Tibial artery (tissue), 4 donors: Measurements from ENCODE around the gene VSNL1.

Experiments used
- DNase-seq, 2 donors: peaks; one replicate each; pipeline ENCODE4 v3.0.0-alpha.2; 2019
- H3K27ac ChIP-seq, 2 donors: fragments of 200-600 bp; sonication (generic) in 1 of 2; 1 replicate in 1 of 2; 2 replicates in 1 of 2; pipeline ENCODE4 v1.5.1; 2018 to 2019; ENCODE audit warnings: mild to moderate bottlenecking in 1 of 2
- H3K27me3 ChIP-seq, 2 donors: fragments of 200-600 bp; sonication (generic) in 1 of 2; one replicate each; pipeline versions ENCODE4 v1.5.1 to v1.6.0; 2016 to 2019
- H3K36me3 ChIP-seq, 3 donors: fragments of 200-600 bp; sonication (generic) in 2 of 3; one replicate each; pipeline ENCODE4 v1.5.1; 2016 to 2019; ENCODE audit warnings: mild to moderate bottlenecking in 2 of 3
- H3K4me1 ChIP-seq, 4 donors: fragments of 200-600 bp; sonication (generic) in 2 of 4; 1 replicate in 3 of 4; 2 replicates in 1 of 4; pipeline ENCODE4 v1.5.1; 2016 to 2019
- H3K4me3 ChIP-seq, 2 donors: fragments of 200-600 bp; sonication (generic) in 1 of 2; 1 replicate in 1 of 2; 2 replicates in 1 of 2; pipeline ENCODE4 v1.5.1; 2018 to 2019; ENCODE audit warnings: mild to moderate bottlenecking in 2 of 2
- H3K9me3 ChIP-seq, 3 donors: fragments of 200-600 bp; sonication (generic) in 1 of 3; one replicate each; pipeline ENCODE4 v1.5.1; 2016 to 2019
- CTCF ChIP-seq, 2 experiments: fragments of 200-600 bp in 1 of 2; fragments of 450-650 bp in 1 of 2; IDR thresholded peaks; one replicate each; pipeline ENCODE4 v1.5.1; 2017 to 2019; ENCODE audit warnings: antibody characterized with exemption in 2 of 2, mild to moderate bottlenecking in 1 of 2, moderate library complexity in 1 of 2
- intact Hi-C: fragments of 100-400 bp; cut with DNase I; formaldehyde crosslinking; loops from one replicate; pipeline ENCODE4 v1.15.0; 2023; ENCODE audit warnings: low total_unique reads

Gene VSNL1

DNA sequence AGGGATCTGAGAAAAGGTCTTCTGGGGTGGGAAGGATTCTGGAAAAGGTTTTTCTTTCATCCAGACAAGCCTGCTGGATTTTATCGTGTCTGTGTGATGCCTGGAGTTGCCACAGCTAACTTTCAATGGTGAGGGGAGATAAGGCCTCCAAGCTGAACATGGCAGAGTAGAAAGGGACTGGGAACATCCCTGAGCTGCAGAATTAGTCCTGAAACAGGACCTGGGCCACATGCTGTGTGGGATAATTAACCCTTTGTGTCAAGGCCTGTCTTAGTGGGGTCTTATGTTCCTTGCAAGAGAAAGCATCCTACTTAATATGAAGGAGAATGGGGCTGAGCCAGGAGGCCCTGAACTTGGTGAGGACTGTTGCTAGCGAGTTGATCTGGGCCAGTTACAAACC is 66.4 kb downstream of the VSNL1 start:
- Histone ChIP-seq H3K9me3 (no peaks in the 10 kb centered on the region), H3K27ac (no peak overlapping the region), H3K4me1 (peaks cover 0 to 11% (median 3%) of the 10 kb centered on the region in 4 donors), H3K27me3 (no peaks in the 10 kb centered on the region), H3K36me3 (no peaks in the 10 kb centered on the region), H3K4me3 (no peak overlapping the region)
- DNase-seq, result no peak
- TF ChIP-seq CTCF (IDR thresholded peaks at IDR 0.05), result no peak
- intact Hi-C loops, result no loop called here

GRCh38 chr2:17607379-17607778 is 66.9 kb downstream of the VSNL1 start:
- Histone ChIP-seq H3K4me3 (no peak overlapping the region), H3K27ac (no peak overlapping the region), H3K4me1 (peaks cover 0 to 11% (median 3%) of the 10 kb centered on the region in 4 donors), H3K27me3 (no peaks in the 10 kb centered on the region), H3K36me3 (no peaks in the 10 kb centered on the region), H3K9me3 (no peaks in the 10 kb centered on the region)
- no peak for TF ChIP-seq CTCF (IDR thresholded peaks at IDR 0.05)
- intact Hi-C loops, result no loop called here
- no peak for DNase-seq

DNA sequence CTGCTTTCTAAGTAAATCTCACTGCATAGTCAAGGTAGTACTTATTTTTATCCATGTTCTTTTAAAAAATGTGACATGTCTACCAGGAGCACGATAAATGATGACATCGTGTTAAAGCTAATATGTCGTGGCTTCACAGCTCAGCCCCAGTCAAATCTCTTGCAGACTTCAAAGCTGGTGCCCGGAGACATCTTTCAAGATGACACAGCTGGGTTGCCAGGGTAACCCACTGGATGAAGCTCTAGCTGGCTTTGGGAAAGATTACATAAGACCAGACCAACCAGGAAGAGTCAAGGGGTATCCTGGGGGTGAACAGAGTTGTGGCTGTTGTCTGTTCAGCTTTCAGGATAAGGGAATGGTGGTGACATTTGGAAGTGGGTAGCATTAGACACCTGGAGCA is 67.8 kb downstream of the VSNL1 start:
- peaks cover 0 to 11% (median 3%) of the 10 kb centered on the region in 4 donors for H3K4me1 ChIP-seq
- no peak for DNase-seq
- no peaks in the 10 kb centered on the region for H3K9me3 ChIP-seq
- no peaks in the 10 kb centered on the region for H3K27me3 ChIP-seq
- no peak overlapping the region for H3K4me3 ChIP-seq
- intact Hi-C loops, result no loop called here
- no peaks in the 10 kb centered on the region for H3K36me3 ChIP-seq
- no peak overlapping the region for H3K27ac ChIP-seq
- TF ChIP-seq CTCF (IDR thresholded peaks at IDR 0.05), result no peak

GRCh38 chr2:17610521-17610920 is 70.0 kb downstream of the VSNL1 start:
- no peak overlapping the region for H3K27ac ChIP-seq
- DNase-seq, result no peak
- TF ChIP-seq CTCF (IDR thresholded peaks at IDR 0.05), result no peak
- intact Hi-C loops, result no loop called here
- H3K4me3 ChIP-seq, result no peak overlapping the region
- no peaks in the 10 kb centered on the region for H3K36me3 ChIP-seq
- H3K27me3 ChIP-seq, result no peaks in the 10 kb centered on the region
- H3K9me3 ChIP-seq, result no peaks in the 10 kb centered on the region
- H3K4me1 ChIP-seq, result peaks cover 0 to 11% (median 3%) of the 10 kb centered on the region in 4 donors

DNA sequence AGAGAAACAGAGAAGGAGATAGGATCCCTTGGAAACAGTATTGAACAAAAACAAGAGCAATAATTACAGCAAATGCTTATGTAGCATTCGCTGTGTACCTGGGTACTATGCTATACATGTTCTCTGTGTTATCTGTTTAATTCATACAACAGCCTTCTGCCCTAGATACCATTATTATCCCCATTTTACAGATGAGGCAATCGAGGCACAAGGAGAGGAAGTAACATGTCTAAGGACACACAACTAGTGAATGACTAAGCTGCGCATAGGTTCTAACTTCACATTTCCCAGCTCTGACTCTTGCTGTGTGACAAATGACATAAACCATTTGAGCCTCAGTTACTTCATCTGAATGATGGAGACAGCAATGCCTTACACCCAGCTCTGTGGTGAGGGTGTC is 70.5 kb downstream of the VSNL1 start:
- Histone ChIP-seq H3K4me1 (peaks cover 0 to 11% (median 3%) of the 10 kb centered on the region in 4 donors), H3K4me3 (no peak overlapping the region), H3K36me3 (no peaks in the 10 kb centered on the region), H3K9me3 (no peaks in the 10 kb centered on the region), H3K27ac (no peak overlapping the region), H3K27me3 (no peaks in the 10 kb centered on the region)
- DNase-seq, result no peak
- no peak for TF ChIP-seq CTCF (IDR thresholded peaks at IDR 0.05)
- intact Hi-C loops, result no loop called here
